H1 (cell line): ENCODE measurements around the gene RAB40A. TPM values are rescaled to one million over a fixed set of nuclear protein-coding genes. Genes with fewer than 3 reads are reported as not detected.

Source experiments
- CTCF ChIA-PET: fragments of 300-600 bp; sonication (Branson Sonifier 250); formaldehyde crosslinking; loops from one replicate; lab custom pipeline; 2021; ENCODE audit not compliant: partially characterized antibody; lab: Charles Lee
- POLR2A ChIA-PET: fragments of 300-600 bp; sonication (Branson Sonifier 250); formaldehyde crosslinking; loops from one replicate; lab custom pipeline; 2021; ENCODE audit warnings: inconsistent platforms; ENCODE audit not compliant: partially characterized antibody; lab: Charles Lee
- DNase-seq, 2 experiments: peaks; one replicate each; pipeline versions ENCODE4 v3.0.0 to v3.0.0-alpha.2; 2010 to 2022; ENCODE audit warnings: low spot score in 2 of 2, low read depth in 1 of 2, mixed read lengths in 1 of 2
- FAIRE-seq: peaks from 2 replicates; lab custom pipeline; 2011; peaks lifted over from hg19 to GRCh38; lab: Jason Lieb, UNC
- H2AFZ ChIP-seq: 2 replicates; pipeline ENCODE4 v1.8.1; 2012; ENCODE audit warnings: low read length, inconsistent platforms
- H2AK5ac ChIP-seq: 2 replicates; pipeline ENCODE4 v1.6.1; 2013; ENCODE audit warnings: low read depth, low read length
- H2BK120ac ChIP-seq: replicated peaks from 2 replicates; pipeline ENCODE3; 2013; ENCODE audit warnings: low read depth, low read length, inconsistent platforms
- H2BK12ac ChIP-seq: 2 replicates; pipeline ENCODE4 v1.6.1; 2013; ENCODE audit warnings: low read depth, low read length
- H2BK15ac ChIP-seq: 2 replicates; pipeline ENCODE4 v1.6.1; 2013; ENCODE audit warnings: low read length
- H2BK20ac ChIP-seq: 2 replicates; pipeline ENCODE4 v1.6.1; 2013; ENCODE audit warnings: low read length
- H2BK5ac ChIP-seq: 2 replicates; pipeline ENCODE4 v1.6.1; 2013; ENCODE audit warnings: low read depth, low read length
- H3K14ac ChIP-seq: 2 replicates; pipeline ENCODE4 v1.6.1; 2013; ENCODE audit warnings: inconsistent platforms; ENCODE audit not compliant: insufficient read length
- H3K18ac ChIP-seq: 2 replicates; pipeline ENCODE4 v1.6.1; 2013; ENCODE audit warnings: low read length; ENCODE audit errors: extremely low read depth
- H3K23ac ChIP-seq: 2 replicates; pipeline ENCODE4 v1.6.1; 2013; ENCODE audit warnings: inconsistent platforms; ENCODE audit not compliant: insufficient read length
- H3K23me2 ChIP-seq: 2 replicates; pipeline ENCODE4 v1.6.1; 2013; ENCODE audit warnings: low read depth, low read length
- H3K27ac ChIP-seq: 2 replicates; pipeline ENCODE4 v1.6.1; 2011; ENCODE audit warnings: low read depth, low read length, inconsistent platforms
- H3K27me3 ChIP-seq, 4 experiments: replicated peaks in 1 of 4; 1 replicate in 1 of 4; 2 replicates in 3 of 4; pipeline versions ENCODE4 v1.6.1 to v1.8.1; 2011 to 2013; ENCODE audit warnings: low read length in 3 of 4, mild to moderate bottlenecking in 3 of 4, inconsistent platforms in 2 of 4, mixed read lengths in 2 of 4, moderate library complexity in 1 of 4; ENCODE audit not compliant: control insufficient read depth in 3 of 4, insufficient read depth in 3 of 4; ENCODE audit errors: extremely low read depth in 1 of 4
- H3K36me3 ChIP-seq, 4 experiments: 2 replicates each; pipeline versions ENCODE4 v1.6.1 to v1.8.1; 2011 to 2013; ENCODE audit warnings: mild to moderate bottlenecking in 4 of 4, low read length in 3 of 4, moderate library complexity in 2 of 4, control low read depth in 1 of 4, inconsistent platforms in 1 of 4; ENCODE audit not compliant: insufficient read depth in 4 of 4, control insufficient read depth in 2 of 4
- H3K4ac ChIP-seq: replicated peaks from 2 replicates; pipeline ENCODE3; 2013; ENCODE audit warnings: low read length, low read depth, mixed read lengths, inconsistent platforms; ENCODE audit not compliant: insufficient read length
- H3K4me1 ChIP-seq, 4 experiments: replicated peaks in 1 of 4; 1 replicate in 1 of 4; 2 replicates in 3 of 4; pipeline versions ENCODE4 v1.6.1 to v1.8.1; 2011 to 2013; ENCODE audit warnings: low read length in 3 of 4, inconsistent platforms in 2 of 4, mixed read lengths in 1 of 4; ENCODE audit not compliant: insufficient read depth in 4 of 4, control insufficient read depth in 3 of 4
- H3K4me2 ChIP-seq, 2 experiments: 2 replicates each; pipeline versions ENCODE4 v1.6.1 to v1.8.1; 2011 to 2013; ENCODE audit warnings: low read depth in 2 of 2, low read length in 2 of 2, control low read depth in 1 of 2, inconsistent platforms in 1 of 2, mild to moderate bottlenecking in 1 of 2; ENCODE audit not compliant: insufficient read depth in 1 of 2
- H3K4me3 ChIP-seq, 4 experiments: fragments of 200-600, 300-600 bp in 1 of 4; sonication (generic), shearing (Covaris generic), sonication (Bioruptor Twin) in 1 of 4; 2 replicates each; pipeline versions ENCODE4 v1.5.1 to v1.8.1; 2011 to 2016; ENCODE audit warnings: low read length in 4 of 4, low read depth in 3 of 4, control low read depth in 2 of 4, inconsistent platforms in 2 of 4, mild to moderate bottlenecking in 2 of 4, mixed read lengths in 1 of 4, moderate library complexity in 1 of 4; ENCODE audit not compliant: insufficient read depth in 2 of 4; ENCODE audit errors: extremely low read depth in 1 of 4
- H3K56ac ChIP-seq: replicated peaks from 2 replicates; pipeline ENCODE3; 2013; ENCODE audit warnings: low read depth, mild to moderate bottlenecking, mixed read lengths, low read length, inconsistent platforms; ENCODE audit not compliant: insufficient read length
- H3K79me1 ChIP-seq: 2 replicates; pipeline ENCODE4 v1.6.1; 2013; ENCODE audit warnings: low read depth, low read length, control low read depth
- H3K79me2 ChIP-seq, 2 experiments: 2 replicates each; pipeline versions ENCODE4 v1.6.1 to v1.8.1; 2012 to 2013; ENCODE audit warnings: low read length in 2 of 2, mild to moderate bottlenecking in 2 of 2, inconsistent platforms in 1 of 2; ENCODE audit not compliant: insufficient read depth in 2 of 2, control insufficient read depth in 1 of 2
- H3K9ac ChIP-seq, 4 experiments: replicated peaks in 1 of 4; 1 replicate in 1 of 4; 2 replicates in 3 of 4; pipeline versions ENCODE4 v1.6.1 to v1.8.1; 2011 to 2013; ENCODE audit warnings: low read depth in 3 of 4, low read length in 3 of 4, control low read depth in 2 of 4, mild to moderate bottlenecking in 2 of 4, moderate library complexity in 2 of 4, inconsistent platforms in 1 of 4; ENCODE audit errors: extremely low read depth in 1 of 4
- H3K9me3 ChIP-seq, 2 experiments: 2 replicates each; pipeline versions ENCODE4 v1.6.1 to v1.8.1; 2012 to 2013; ENCODE audit warnings: mild to moderate bottlenecking in 2 of 2, moderate library complexity in 2 of 2, control low read depth in 1 of 2, inconsistent platforms in 1 of 2, low read depth in 1 of 2, low read length in 1 of 2, mixed read lengths in 1 of 2; ENCODE audit not compliant: insufficient read depth in 2 of 2
- H4K20me1 ChIP-seq, 2 experiments: replicated peaks in 1 of 2; 2 replicates each; pipeline versions ENCODE3 to v1.8.1; 2011 to 2013; ENCODE audit warnings: inconsistent platforms in 2 of 2, low read length in 2 of 2, mild to moderate bottlenecking in 1 of 2; ENCODE audit not compliant: insufficient read depth in 2 of 2, control insufficient read depth in 1 of 2
- H4K5ac ChIP-seq: 2 replicates; pipeline ENCODE4 v1.6.1; 2013; ENCODE audit warnings: low read length, low read depth, mixed read lengths, inconsistent platforms; ENCODE audit not compliant: insufficient read length
- H4K8ac ChIP-seq: 2 replicates; pipeline ENCODE4 v1.8.0; 2013; ENCODE audit warnings: mild to moderate bottlenecking, moderate library complexity, low read length, inconsistent platforms; ENCODE audit not compliant: insufficient read depth; ENCODE audit errors: extremely low read depth
- H4K91ac ChIP-seq: replicated peaks from 2 replicates; pipeline ENCODE3; 2013; ENCODE audit warnings: low read length, mixed read lengths, inconsistent platforms; ENCODE audit not compliant: insufficient read length
- CHD1 ChIP-seq: IDR thresholded peaks from 2 replicates; pipeline ENCODE4 v1.6.1; 2012; ENCODE audit warnings: low read depth, low read length, improper control_type of control experiment
- EP300 ChIP-seq, 2 experiments: IDR thresholded peaks; 1 replicate in 1 of 2; 2 replicates in 1 of 2; pipeline ENCODE4 v1.6.1; 2011 to 2012; ENCODE audit warnings: low read depth in 2 of 2, low read length in 2 of 2, mild to moderate bottlenecking in 2 of 2, borderline replicate concordance in 1 of 2, inconsistent platforms in 1 of 2, moderate library complexity in 1 of 2
- MAX ChIP-seq: IDR thresholded peaks from 2 replicates; pipeline ENCODE4 v1.6.1; 2012; ENCODE audit warnings: inconsistent platforms
- RNF2 ChIP-seq: fragments of 200-900, 300-1000 bp; sonication (generic); IDR thresholded peaks from 2 replicates; pipeline ENCODE4 v1.7.1; 2016; ENCODE audit warnings: borderline replicate concordance, low read depth, mild to moderate bottlenecking, antibody characterized with exemption, low read length; ENCODE audit not compliant: poor library complexity, severe bottlenecking; ENCODE audit errors: missing control alignments
- SIRT6 ChIP-seq: IDR thresholded peaks from one replicate; pipeline ENCODE4 v1.7.1; 2012; ENCODE audit warnings: low read length, inconsistent platforms
- TEAD4 ChIP-seq: IDR thresholded peaks from 2 replicates; pipeline ENCODE4 v1.6.1; 2012; ENCODE audit warnings: low read depth, low read length, inconsistent platforms, mixed read lengths
- USF2 ChIP-seq: IDR thresholded peaks from 2 replicates; pipeline ENCODE4 v1.6.1; 2011; ENCODE audit warnings: low read length, improper control_type of control experiment
- YY1 ChIP-seq: IDR thresholded peaks from 2 replicates; pipeline ENCODE4 v1.6.1; 2011; ENCODE audit warnings: low read depth, mild to moderate bottlenecking, low read length
- WGBS, 2 experiments: shearing (Covaris generic) in 1 of 2; methylation state at CpG; one replicate each; pipeline versions ENCODE4 v1.1.6 to v1.1.7; 2013 to 2015; ENCODE audit warnings: low lambda C conversion rate in 2 of 2, mixed read lengths in 2 of 2, inconsistent platforms in 1 of 2, low coverage in 1 of 2, missing lambda C conversion rate in 1 of 2; ENCODE audit not compliant: insufficient replicate concordance in 2 of 2, insufficient coverage in 1 of 2, insufficient read length in 1 of 2; ENCODE audit errors: extremely low coverage in 1 of 2, missing lambda C conversion rate in 1 of 2; 5-methylcytosine and 5-hydroxymethylcytosine counted together
- polyA plus RNA-seq, 7 experiments: library from polyadenylated mRNA; depleted of rRNA in 3 of 7; stranded (reverse) in 5 of 7; unstranded in 2 of 7; fragments of >200 nt in 5 of 7; fragments of 200-250 nt in 2 of 7; gene quantifications; 1 replicate in 5 of 7; 2 replicates in 1 of 7; 4 replicates in 1 of 7; pipeline versions ENCODE4 v1.2.1 to v1.2.3, GENCODE V29; 2011 to 2013; ENCODE audit warnings: missing spikeins in 2 of 7, mixed read lengths in 2 of 7
- total RNA-seq: library from RNA; stranded (reverse); fragmentation: NEBNext Ultra II Directional; extraction: Animal tissue kit (Norgen Biotek cat#: 25700); gene quantifications from 2 replicates; pipeline ENCODE4 v1.2.1, GENCODE V29; 2021

RAB40A gene
- total and polyA plus RNA-seq, 2 of the 8 experiments (the other 6 are each of a cell fraction or from before 2014, with no cell fraction given), result 0.09 to 0.21 TPM

- H3K56ac ChIP-seq, result no peak overlapping the region
- H3K23ac ChIP-seq, result no peak overlapping the region
- no peak overlapping the region for H3K9ac ChIP-seq
- ChIA-PET CTCF (no interaction called here), POLR2A (no interaction called here)
- H3K36me3 ChIP-seq, result no peaks in the 10 kb centered on the region
- no peak overlapping the region for H2BK120ac ChIP-seq
- H4K91ac ChIP-seq, result no peak overlapping the region
- no peak for FAIRE-seq
- H2AFZ ChIP-seq, result no peak overlapping the region
- H3K18ac ChIP-seq, result no peak overlapping the region
- H3K27me3 ChIP-seq, result no peaks in the 10 kb centered on the region
- H3K9me3 ChIP-seq, result no peaks in the 10 kb centered on the region
- no peak overlapping the region for H4K5ac ChIP-seq
- no peak overlapping the region for H3K4ac ChIP-seq
- no peaks in the 10 kb centered on the region for H3K23me2 ChIP-seq
- H3K4me3 ChIP-seq, result no peak overlapping the region
- no peaks in the 10 kb centered on the region for H3K79me1 ChIP-seq
- TF ChIP-seq TEAD4 (no peak), USF2 (no peak), RNF2 (no peak), EP300 (IDR thresholded peaks at IDR 0.05; ENCODE audit: borderline replicate concordance in 1 of 2, low read depth in 2 of 2, low read length in 2 of 2) (no peak), SIRT6 (no peak), MAX (no peak), CHD1 (no peak), YY1 (no peak)
- no peak overlapping the region for H2BK20ac ChIP-seq
- no peaks in the 10 kb centered on the region for H3K79me2 ChIP-seq
- no peak overlapping the region for H2BK15ac ChIP-seq
- no peak overlapping the region for H3K4me2 ChIP-seq
- no peak overlapping the region for H3K14ac ChIP-seq
- no peak for DNase-seq
- no peak overlapping the region for H2BK5ac ChIP-seq
- no peak overlapping the region for H4K8ac ChIP-seq
- no peaks in the 10 kb centered on the region for H4K20me1 ChIP-seq
- H3K27ac ChIP-seq, result no peak overlapping the region
- no peaks in the 10 kb centered on the region for H3K4me1 ChIP-seq
- 78% methylated on average over 3 of the region's 3 CpGs; no CpG with 5 or more reads in 1 of the 2 experiments for WGBS, 2 experiments
- H2BK12ac ChIP-seq, result no peak overlapping the region
- H2AK5ac ChIP-seq, result no peak overlapping the region
Measured at GRCh38 chrX:103537871-103538387, 18.6 kb upstream of the RAB40A start.
